Lower lobe of right lung (tissue), 2 donors: ENCODE data around the gene PRSS38. TPM values are rescaled to one million over a fixed set of nuclear protein-coding genes. Genes with fewer than 3 reads are reported as not detected.

Experiments used
- ATAC-seq, 2 donors: fragments of 200-7000 bp; cut with Tn5 transposase; one replicate each; pipeline ENCODE4 v1.9.1; 2020 to 2022; ENCODE audit warnings: mild to moderate bottlenecking in 2 of 2, moderate library complexity in 2 of 2
- DNase-seq: peaks from one replicate; pipeline ENCODE4 v3.0.0-alpha.2; 2020
- H3K27ac ChIP-seq: fragments of 200-600 bp; one replicate; pipeline ENCODE4 v1.8.0; 2022
- H3K27me3 ChIP-seq: fragments of 200-600 bp; one replicate; pipeline ENCODE4 v1.8.0; 2022; ENCODE audit warnings: low read depth
- H3K36me3 ChIP-seq: fragments of 200-600 bp; one replicate; pipeline ENCODE4 v1.8.0; 2022; ENCODE audit warnings: mild to moderate bottlenecking
- H3K4me1 ChIP-seq: fragments of 200-600 bp; one replicate; pipeline ENCODE4 v1.8.0; 2022
- H3K4me3 ChIP-seq: fragments of 200-600 bp; one replicate; pipeline ENCODE4 v1.8.0; 2022; ENCODE audit warnings: mild to moderate bottlenecking
- H3K9me3 ChIP-seq: fragments of 200-600 bp; one replicate; pipeline ENCODE4 v1.8.0; 2022
- intact Hi-C: fragments of 100-400 bp; cut with DNase I; formaldehyde crosslinking; loops from one replicate; pipeline ENCODE4 v1.11.0; 2022
- total RNA-seq: library from RNA; stranded (reverse); fragmentation: NEBNext Ultra II Directional; extraction: Animal tissue kit (Norgen Biotek cat#: 25700); gene quantifications from one replicate; pipeline ENCODE4 v1.2.1, GENCODE V29; 2021
- TF ChIP-seq, protein P1 (sequence below): fragments of 200-600 bp; IDR thresholded peaks from one replicate; pipeline ENCODE4 v1.8.0; 2022; ENCODE audit warnings: antibody characterized with exemption, mild to moderate bottlenecking
- donor health status: DM: no; HTN: yes; CAD: no; lungs with severe emphysema.

PRSS38 gene
- total RNA-seq, 1 donor from 2014 or later = not detected

DNA sequence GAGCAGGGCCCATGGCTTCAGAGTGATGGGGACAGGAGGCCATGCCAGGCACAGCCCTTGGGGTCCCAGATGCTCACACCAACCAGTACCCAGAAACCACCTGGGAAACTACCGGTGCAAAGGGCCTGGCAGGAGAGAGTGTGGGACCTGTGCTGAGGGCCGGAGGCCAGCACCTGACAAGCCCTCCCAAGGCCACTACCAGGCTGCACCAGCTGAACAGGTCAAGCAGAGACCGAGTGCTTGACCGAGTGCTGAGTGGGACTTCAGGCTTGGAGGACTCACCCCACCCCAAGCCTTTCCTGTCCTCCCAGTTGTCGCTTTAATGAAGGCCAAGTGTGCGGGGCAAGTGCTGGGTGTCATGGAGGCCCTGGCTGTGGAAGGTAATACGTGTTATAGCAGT, 43.7 kb upstream of the PRSS38 start:
- H3K4me1 ChIP-seq = peaks cover 10% of the 10 kb centered on the region
- DNase-seq (no peak), ATAC-seq (no peak)
- peaks cover 55% of the 10 kb centered on the region for H3K36me3 ChIP-seq
- intact Hi-C loops = no loop called here
- no peak overlapping the region for H3K4me3 ChIP-seq
- TF ChIP-seq, protein P1, sequence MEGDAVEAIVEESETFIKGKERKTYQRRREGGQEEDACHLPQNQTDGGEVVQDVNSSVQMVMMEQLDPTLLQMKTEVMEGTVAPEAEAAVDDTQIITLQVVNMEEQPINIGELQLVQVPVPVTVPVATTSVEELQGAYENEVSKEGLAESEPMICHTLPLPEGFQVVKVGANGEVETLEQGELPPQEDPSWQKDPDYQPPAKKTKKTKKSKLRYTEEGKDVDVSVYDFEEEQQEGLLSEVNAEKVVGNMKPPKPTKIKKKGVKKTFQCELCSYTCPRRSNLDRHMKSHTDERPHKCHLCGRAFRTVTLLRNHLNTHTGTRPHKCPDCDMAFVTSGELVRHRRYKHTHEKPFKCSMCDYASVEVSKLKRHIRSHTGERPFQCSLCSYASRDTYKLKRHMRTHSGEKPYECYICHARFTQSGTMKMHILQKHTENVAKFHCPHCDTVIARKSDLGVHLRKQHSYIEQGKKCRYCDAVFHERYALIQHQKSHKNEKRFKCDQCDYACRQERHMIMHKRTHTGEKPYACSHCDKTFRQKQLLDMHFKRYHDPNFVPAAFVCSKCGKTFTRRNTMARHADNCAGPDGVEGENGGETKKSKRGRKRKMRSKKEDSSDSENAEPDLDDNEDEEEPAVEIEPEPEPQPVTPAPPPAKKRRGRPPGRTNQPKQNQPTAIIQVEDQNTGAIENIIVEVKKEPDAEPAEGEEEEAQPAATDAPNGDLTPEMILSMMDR = no peak
- no peak overlapping the region for H3K27ac ChIP-seq
- H3K27me3 ChIP-seq = no peaks in the 10 kb centered on the region
- no peaks in the 10 kb centered on the region for H3K9me3 ChIP-seq

DNA sequence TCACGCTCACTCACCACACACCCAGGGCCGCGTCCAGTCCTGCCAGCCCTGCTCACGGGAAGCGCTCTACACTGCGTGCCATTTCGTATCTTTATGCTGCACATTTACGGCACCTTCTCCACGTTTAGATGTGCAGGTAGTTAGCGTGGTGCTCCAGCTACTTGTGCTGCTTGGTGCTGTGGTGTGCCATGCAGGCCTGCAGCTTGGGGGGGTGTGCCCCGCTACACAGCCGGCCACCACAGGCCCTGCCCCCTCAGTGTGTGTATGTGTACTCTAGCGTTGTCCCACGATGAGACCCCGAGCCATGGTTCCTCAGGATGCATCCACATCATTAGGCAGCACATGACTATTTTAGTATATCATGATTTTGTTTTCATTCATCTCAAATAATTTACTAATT, 41.9 kb upstream of the PRSS38 start:
- Histone ChIP-seq H3K4me1 (no peaks in the 10 kb centered on the region), H3K27me3 (no peaks in the 10 kb centered on the region), H3K9me3 (no peaks in the 10 kb centered on the region), H3K4me3 (no peak overlapping the region), H3K27ac (no peak overlapping the region), H3K36me3 (peaks cover 41% of the 10 kb centered on the region)
- no peak for DNase-seq
- no peak for ATAC-seq
- intact Hi-C loops = no loop called here
- TF ChIP-seq, protein P1 = no peak

DNA sequence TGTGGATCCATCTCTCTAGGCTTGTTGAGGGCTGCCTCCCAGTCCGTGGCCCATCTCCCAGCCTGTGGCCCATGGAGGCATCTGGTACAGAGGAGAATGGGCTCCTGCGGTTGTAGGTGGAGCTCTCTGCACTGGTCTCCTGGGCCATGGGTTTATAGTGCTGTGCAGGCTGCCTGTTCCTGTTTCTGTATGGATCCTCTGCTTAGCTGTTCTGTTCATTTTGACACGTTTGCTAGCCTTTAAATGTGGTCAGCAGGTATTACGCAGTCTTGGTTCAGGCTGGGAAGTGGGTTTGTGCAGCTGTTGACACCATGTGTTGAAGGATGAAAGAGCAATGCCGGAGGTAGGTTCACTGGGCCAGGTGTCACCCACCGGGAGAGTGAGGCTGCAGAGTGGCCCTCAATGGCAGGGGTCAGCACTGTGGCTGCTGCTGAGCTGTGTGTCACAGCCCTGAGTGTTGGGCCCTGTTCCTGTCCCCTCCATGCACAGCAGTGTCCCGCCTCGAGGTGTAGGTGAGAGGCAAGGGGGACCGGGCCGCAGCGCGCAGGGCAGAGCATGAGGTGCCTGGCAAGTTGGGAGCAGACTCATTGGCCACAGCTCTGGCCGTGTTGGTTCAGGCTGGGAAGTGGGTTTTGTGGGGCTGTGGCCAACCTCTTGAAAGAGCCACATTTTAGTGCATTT, 41.3 kb upstream of the PRSS38 start:
- intact Hi-C loops = no loop called here
- no peak for DNase-seq
- Histone ChIP-seq H3K4me3 (no peak overlapping the region), H3K27me3 (no peaks in the 10 kb centered on the region), H3K4me1 (no peaks in the 10 kb centered on the region), H3K9me3 (no peaks in the 10 kb centered on the region), H3K27ac (no peak overlapping the region), H3K36me3 (peaks cover 35% of the 10 kb centered on the region)
- TF ChIP-seq, protein P1 = no peak
- ATAC-seq = peak; percentile 7 to 34

DNA sequence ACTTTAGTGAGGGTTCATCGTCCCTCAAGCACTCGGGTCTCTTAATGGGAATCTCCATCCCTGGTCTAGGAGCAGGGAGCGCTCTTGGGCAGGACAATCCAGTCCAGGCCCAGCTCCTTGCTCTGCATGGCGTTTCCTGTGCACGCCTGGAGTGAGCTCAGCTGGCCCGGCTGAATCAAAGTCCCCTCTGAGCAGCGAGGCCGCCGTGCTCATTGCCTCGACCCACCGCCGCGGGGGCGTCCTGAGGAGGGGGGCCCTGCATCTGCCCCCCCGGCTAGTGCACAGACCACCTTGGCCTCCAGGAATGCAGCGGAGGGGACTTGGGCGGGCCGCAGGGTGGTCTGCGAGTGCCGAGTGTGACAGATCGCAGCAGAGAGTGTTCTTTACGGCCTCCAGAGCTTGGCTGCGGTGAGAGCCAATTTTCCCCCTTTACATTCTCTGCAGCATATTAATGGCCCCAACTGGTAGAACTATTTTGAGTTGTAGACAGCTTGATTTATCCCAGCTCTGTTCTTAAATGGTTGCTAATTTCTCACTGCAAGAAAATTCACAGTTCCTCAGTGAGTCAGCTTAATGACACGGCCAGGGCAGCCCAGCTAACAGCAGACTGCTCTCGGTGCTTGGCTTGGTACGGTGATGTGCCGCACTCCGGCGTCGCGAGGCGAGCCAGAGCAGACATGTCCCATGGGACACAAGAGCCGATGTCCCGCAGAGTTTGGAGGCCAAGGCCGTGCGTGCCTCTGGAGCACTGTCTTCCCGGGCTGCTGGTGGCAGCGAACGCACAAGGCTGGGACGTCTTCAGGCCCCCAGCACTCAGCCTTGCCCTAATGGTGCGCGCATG, 40.4 kb upstream of the PRSS38 start:
- H3K9me3 ChIP-seq = no peaks in the 10 kb centered on the region
- ATAC-seq = no peak
- no peaks in the 10 kb centered on the region for H3K4me1 ChIP-seq
- no peak overlapping the region for H3K4me3 ChIP-seq
- intact Hi-C loops = no loop called here
- no peak overlapping the region for H3K27ac ChIP-seq
- H3K36me3 ChIP-seq = peaks cover 32% of the 10 kb centered on the region
- TF ChIP-seq, protein P1 = no peak
- no peak for DNase-seq
- H3K27me3 ChIP-seq = no peaks in the 10 kb centered on the region

DNA sequence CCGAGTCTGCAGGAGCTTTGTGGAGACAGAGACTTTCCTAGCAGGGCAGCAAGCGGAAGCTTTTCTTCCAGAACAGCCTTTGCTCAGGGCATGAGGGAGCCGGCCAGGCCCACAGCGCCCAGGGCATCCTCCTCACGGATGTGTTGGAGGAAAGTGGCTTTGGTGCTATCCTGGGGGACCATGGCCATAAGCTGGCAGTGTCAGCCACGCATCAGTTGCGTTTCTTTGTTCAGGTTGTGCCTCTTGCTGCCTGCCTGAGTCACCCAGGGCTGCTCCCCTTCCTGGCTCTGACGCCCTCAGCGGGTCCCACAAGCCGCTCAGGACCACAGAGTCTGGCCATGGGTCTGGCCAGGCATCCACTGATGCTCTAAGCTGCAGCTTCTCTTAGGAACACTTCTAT, 39.6 kb upstream of the PRSS38 start:
- H3K36me3 ChIP-seq = peaks cover 33% of the 10 kb centered on the region
- intact Hi-C loops = no loop called here
- H3K27me3 ChIP-seq = no peaks in the 10 kb centered on the region
- no peaks in the 10 kb centered on the region for H3K9me3 ChIP-seq
- no peaks in the 10 kb centered on the region for H3K4me1 ChIP-seq
- DNase-seq (no peak), ATAC-seq (no peak)
- TF ChIP-seq, protein P1 = no peak
- no peak overlapping the region for H3K27ac ChIP-seq
- no peak overlapping the region for H3K4me3 ChIP-seq
